ENCODE measurements around the gene ABCD3. TPM values are rescaled to one million over a fixed set of nuclear protein-coding genes. Genes with fewer than 3 reads are reported as not detected.

The ABCD3 gene
- total and polyA plus RNA-seq, 2 of the 13 experiments (the other 11 are each of a cell fraction or from before 2014, with no cell fraction given): 27.5 to 166 TPM

GRCh38 chr1:94382201-94382600 lies 36.0 kb upstream of the ABCD3 start:
- H4K20me1 ChIP-seq (ENCODE audit: insufficient read depth, low read length): no peaks in the 10 kb centered on the region
- 100% methylated on average over 3 of the region's 3 CpGs for WGBS (ENCODE audit: low lambda C conversion rate)
- no peak for FAIRE-seq
- H3K4me3 ChIP-seq (replicated peaks in 1 of 3; ENCODE audit: insufficient read depth in 1 of 3, low read depth in 2 of 3, low read length in 3 of 3): no peak overlapping the region
- no peak overlapping the region for H3K9ac ChIP-seq (ENCODE audit: insufficient read depth, low read depth, low read length)
- intact Hi-C loops (cut with micrococcal nuclease; ENCODE audit: unreplicated experiment): no loop called here
- TF ChIP-seq ZNF274 (CRISPR knock-in tag; IDR thresholded peaks at IDR 0.05) (no peak), ZNF501 (CRISPR knock-in tag; IDR thresholded peaks at IDR 0.05) (no peak), ZNF329 (CRISPR knock-in tag; IDR thresholded peaks at IDR 0.05; ENCODE audit: low read depth) (no peak), MLLT10 (CRISPR knock-in tag; IDR thresholded peaks at IDR 0.05) (no peak), FOXP1 (IDR thresholded peaks at IDR 0.05) (no peak), FOXP1 (CRISPR knock-in tag; IDR thresholded peaks at IDR 0.05) (no peak), HDAC2 (CRISPR knock-in tag; IDR thresholded peaks at IDR 0.05) (no peak)
- TF ChIP-seq, protein P1, sequence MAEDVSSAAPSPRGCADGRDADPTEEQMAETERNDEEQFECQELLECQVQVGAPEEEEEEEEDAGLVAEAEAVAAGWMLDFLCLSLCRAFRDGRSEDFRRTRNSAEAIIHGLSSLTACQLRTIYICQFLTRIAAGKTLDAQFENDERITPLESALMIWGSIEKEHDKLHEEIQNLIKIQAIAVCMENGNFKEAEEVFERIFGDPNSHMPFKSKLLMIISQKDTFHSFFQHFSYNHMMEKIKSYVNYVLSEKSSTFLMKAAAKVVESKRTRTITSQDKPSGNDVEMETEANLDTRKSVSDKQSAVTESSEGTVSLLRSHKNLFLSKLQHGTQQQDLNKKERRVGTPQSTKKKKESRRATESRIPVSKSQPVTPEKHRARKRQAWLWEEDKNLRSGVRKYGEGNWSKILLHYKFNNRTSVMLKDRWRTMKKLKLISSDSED (CRISPR knock-in tag; IDR thresholded peaks at IDR 0.05): no peak
- peaks cover 96% of the 10 kb centered on the region for H3K4me1 ChIP-seq (ENCODE audit: insufficient read depth, low read length)
- H3K36me3 ChIP-seq (replicated peaks in 1 of 2; ENCODE audit: control insufficient read depth in 1 of 2, insufficient read depth in 2 of 2, low read length in 2 of 2): no peaks in the 10 kb centered on the region
- in situ Hi-C loops (cut with HindIII; ENCODE audit: extremely low pct_ligation_motif_present, low pct_unique_long_range_greater_than_20kb): no loop called here
- no peaks in the 10 kb centered on the region; a peak in 1 of 5 replicates for H3K27me3 ChIP-seq (ENCODE audit: control insufficient read depth in 1 of 2, insufficient read depth in 2 of 2, low read length in 2 of 2)
- ChIA-PET CTCF (ENCODE audit: low intra/inter-chr PET ratio, low total read pairs) (no interaction called here), POLR2A (interaction anchor here (3.8 kb wide), 1 partner anchor 35 kb away, joined by 11 read pairs; the partner anchor contains the start of gene ABCD3)
- no peak for ATAC-seq
- BruUV-seq (replicated peaks): no TSS peak
- H3K9me3 ChIP-seq (ENCODE audit: low read length): no peaks in the 10 kb centered on the region
- peak overlapping the region; percentile 20 for H2AFZ ChIP-seq (ENCODE audit: low read length)
- no peak for DNase-seq (ENCODE audit: low spot score)
- no peaks in the 10 kb centered on the region for H3K79me2 ChIP-seq (ENCODE audit: insufficient read depth, low read length)
- no peak overlapping the region for H3K4me2 ChIP-seq (ENCODE audit: low read depth, low read length)
- H3K27ac ChIP-seq (ENCODE audit: extremely low read length, insufficient read depth, low read length): peak overlapping the region; percentile 6

- peaks cover under 1% of the 10 kb centered on the region; the same call in 1 of the 2 replicates for H3K9me3 ChIP-seq (ENCODE audit: low read length)
- no peaks in the 10 kb centered on the region for H3K36me3 ChIP-seq (replicated peaks in 1 of 2; ENCODE audit: control insufficient read depth in 1 of 2, insufficient read depth in 2 of 2, low read length in 2 of 2)
- peak overlapping the region; percentile 100 for H3K27ac ChIP-seq (ENCODE audit: extremely low read length, insufficient read depth, low read length)
- H3K9ac ChIP-seq (ENCODE audit: insufficient read depth, low read depth, low read length): peak overlapping the region; percentile 98
- 0% methylated on average over 4 of the region's 4 CpGs for WGBS (ENCODE audit: low lambda C conversion rate)
- in situ Hi-C loops (cut with HindIII; ENCODE audit: extremely low pct_ligation_motif_present, low pct_unique_long_range_greater_than_20kb) (no loop called here), intact Hi-C loops (cut with micrococcal nuclease; ENCODE audit: unreplicated experiment) (loop anchor here (1.0 to 2.0 kb wide), 3 partner anchors 29 to 43 kb away; no protein-coding TSS in a partner anchor)
- H3K4me1 ChIP-seq (ENCODE audit: insufficient read depth, low read length): peaks cover 92% of the 10 kb centered on the region
- BruUV-seq (replicated peaks): no TSS peak
- CTCF ChIA-PET (ENCODE audit: low intra/inter-chr PET ratio, low total read pairs): no interaction called here
- peak overlapping the region; percentile 100 for H3K4me2 ChIP-seq (ENCODE audit: low read depth, low read length)
- ATAC-seq (peak; percentile 92), FAIRE-seq (peak; percentile 99), DNase-seq (ENCODE audit: low spot score) (peak; percentile 99)
- H3K27me3 ChIP-seq (ENCODE audit: control insufficient read depth in 1 of 2, insufficient read depth in 2 of 2, low read length in 2 of 2): no peaks in the 10 kb centered on the region; a peak in 1 of 5 replicates
- POLR2A ChIA-PET: interaction anchor here (0.9 to 2.6 kb wide), 13 partner anchors 9 to 340 kb away, joined by 3 to 61 read pairs (median 6); partner anchors contain the start of genes ABCD3 and ARHGAP29
- no peak overlapping the region for H2AFZ ChIP-seq (ENCODE audit: low read length)
- peak overlapping the region; percentile 20 to 63 (median 51); a peak in 2 of 6 replicates for H3K4me3 ChIP-seq (replicated peaks in 1 of 3; ENCODE audit: insufficient read depth in 1 of 3, low read depth in 2 of 3, low read length in 3 of 3)
- no peaks in the 10 kb centered on the region for H3K79me2 ChIP-seq (ENCODE audit: insufficient read depth, low read length)
- H4K20me1 ChIP-seq (ENCODE audit: insufficient read depth, low read length): no peaks in the 10 kb centered on the region
- TF ChIP-seq ZNF850 (CRISPR knock-in tag; conservative IDR thresholded peaks at IDR 0.05) (no peak), RXRA (CRISPR knock-in tag; IDR thresholded peaks at IDR 0.05) (peak; percentile 68; the same call in 1 of the 2 replicates), ZNF280D (CRISPR knock-in tag; IDR thresholded peaks at IDR 0.05) (no peak), RAD21 (CRISPR knock-in tag; IDR thresholded peaks at IDR 0.05) (no peak), ZNF225 (CRISPR knock-in tag; IDR thresholded peaks at IDR 0.05) (no peak)
- TF ChIP-seq, protein P2, sequence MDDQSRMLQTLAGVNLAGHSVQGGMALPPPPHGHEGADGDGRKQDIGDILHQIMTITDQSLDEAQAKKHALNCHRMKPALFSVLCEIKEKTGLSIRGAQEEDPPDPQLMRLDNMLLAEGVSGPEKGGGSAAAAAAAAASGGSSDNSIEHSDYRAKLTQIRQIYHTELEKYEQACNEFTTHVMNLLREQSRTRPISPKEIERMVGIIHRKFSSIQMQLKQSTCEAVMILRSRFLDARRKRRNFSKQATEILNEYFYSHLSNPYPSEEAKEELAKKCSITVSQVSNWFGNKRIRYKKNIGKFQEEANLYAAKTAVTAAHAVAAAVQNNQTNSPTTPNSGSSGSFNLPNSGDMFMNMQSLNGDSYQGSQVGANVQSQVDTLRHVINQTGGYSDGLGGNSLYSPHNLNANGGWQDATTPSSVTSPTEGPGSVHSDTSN (CRISPR knock-in tag; IDR thresholded peaks at IDR 0.05; ENCODE audit: borderline replicate concordance): no peak
Measured at GRCh38 chr1:94383966-94384408, 34.2 kb upstream of the ABCD3 start.

All from HepG2 (cell line).